Stimulated activated naive CD4-positive, alpha-beta T cell (primary cell): ENCODE data around the gene CDK2.
A peak's percentile ranks its signal among the peaks of the same experiment; 100 is the strongest.
"Not testable (repeated sequence)": the region's sequence is repeated elsewhere in the genome, so short reads cannot be mapped to it uniquely, and the experiment has no call there.

Experiments
- DNase-seq, 6 experiments: peaks; one replicate each; lab custom pipeline; 2025; lab: John Stamatoyannopoulos, UW

The CDK2 gene

DNA sequence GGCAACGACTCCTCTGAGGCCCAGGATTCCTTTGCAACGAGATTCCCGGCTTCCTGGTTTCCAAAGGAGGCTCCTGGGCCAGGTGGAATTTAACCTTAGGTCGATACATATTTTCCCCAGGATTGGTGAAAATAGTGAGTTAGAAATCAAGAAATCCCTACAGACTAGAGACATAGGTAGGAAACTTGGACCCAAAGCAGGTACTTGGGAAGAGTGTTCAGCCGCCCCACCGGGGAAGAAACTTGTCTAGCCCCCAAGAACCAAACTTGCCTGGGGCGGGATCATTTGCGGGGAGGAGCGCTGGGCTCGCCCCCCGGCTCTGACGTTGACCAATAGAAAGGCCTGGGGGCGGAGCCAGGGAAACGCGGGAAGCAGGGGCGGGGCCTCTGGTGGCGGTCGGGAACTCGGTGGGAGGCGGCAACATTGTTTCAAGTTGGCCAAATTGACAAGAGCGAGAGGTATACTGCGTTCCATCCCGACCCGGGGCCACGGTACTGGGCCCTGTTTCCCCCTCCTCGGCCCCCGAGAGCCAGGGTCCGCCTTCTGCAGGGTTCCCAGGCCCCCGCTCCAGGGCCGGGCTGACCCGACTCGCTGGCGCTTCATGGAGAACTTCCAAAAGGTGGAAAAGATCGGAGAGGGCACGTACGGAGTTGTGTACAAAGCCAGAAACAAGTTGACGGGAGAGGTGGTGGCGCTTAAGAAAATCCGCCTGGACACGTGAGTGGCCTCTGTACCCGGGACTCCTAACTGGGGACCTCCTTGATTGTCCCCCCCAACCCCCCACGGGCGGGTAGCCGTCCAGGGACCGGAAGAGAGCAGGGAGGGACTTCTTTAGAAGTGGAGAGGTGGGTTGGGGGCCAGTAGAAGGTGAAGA is at the start of gene CDK2:
Gene CDK2 (plus strand): TSS at position 423 of the 874 bp plus-strand sequence. CDS start 179 bp downstream, at position 602.
- DNase-seq = peak; percentile 69 to 87 (median 78)

DNA sequence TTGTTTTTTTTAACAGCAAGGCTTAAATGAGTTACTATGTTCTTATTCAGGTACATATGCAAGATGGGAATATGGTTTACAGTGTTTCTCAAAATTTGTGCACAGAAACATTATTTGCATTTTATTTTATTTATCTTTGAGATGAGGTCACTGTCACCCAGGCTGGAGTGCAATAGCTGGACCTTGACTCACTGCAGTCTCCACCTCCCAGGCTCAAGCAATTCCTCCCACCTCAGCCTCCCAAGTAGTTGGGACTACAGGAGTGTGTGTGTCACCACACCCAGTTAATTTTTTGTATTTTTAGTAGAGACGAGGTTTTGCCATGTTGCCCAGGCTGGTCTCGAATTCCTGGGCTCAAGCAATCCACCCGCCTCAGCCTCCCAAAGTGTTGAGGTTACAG is 47.6 kb upstream of the CDK2 start:
- DNase-seq = not testable (repeated sequence)

DNA sequence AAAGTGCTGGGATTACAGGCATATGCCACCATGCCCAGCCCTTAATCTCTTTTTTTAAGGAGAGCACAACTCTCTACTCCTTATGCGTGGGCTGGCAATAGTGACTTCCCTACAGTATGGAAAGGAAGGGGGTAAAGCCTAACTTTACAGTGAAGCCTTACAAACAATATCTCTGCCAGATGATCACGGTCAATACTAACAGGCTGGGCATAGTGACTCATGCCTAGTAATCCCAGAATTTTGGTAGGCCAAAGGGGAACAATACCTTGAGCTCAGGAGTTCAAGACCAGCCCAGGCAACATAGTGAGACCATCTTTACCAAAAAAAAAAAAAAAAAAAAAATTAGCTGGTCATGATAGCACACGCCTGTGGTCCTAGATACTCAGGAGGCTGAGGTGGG is 44.5 kb upstream of the CDK2 start:
- DNase-seq = no peak

DNA sequence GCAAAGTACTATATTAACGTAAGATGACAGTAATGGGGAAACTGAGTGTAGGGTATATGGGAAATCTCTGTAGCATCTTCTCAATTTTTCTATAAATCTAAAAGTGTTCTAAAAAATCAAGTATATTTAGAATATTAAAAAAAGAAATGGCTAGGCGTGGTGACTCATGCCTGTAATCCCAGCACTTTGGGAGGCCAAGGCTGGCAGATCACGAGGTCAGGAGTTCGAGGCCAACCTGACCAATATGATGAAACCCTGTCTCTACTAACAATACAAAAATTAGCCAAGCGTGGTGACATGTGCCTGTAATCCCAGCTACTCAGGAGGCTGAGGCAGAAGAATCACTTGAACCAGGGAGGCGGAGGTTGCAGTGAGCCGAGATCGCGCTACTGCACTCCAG is 43.0 kb upstream of the CDK2 start:
- not testable (repeated sequence) for DNase-seq

DNA sequence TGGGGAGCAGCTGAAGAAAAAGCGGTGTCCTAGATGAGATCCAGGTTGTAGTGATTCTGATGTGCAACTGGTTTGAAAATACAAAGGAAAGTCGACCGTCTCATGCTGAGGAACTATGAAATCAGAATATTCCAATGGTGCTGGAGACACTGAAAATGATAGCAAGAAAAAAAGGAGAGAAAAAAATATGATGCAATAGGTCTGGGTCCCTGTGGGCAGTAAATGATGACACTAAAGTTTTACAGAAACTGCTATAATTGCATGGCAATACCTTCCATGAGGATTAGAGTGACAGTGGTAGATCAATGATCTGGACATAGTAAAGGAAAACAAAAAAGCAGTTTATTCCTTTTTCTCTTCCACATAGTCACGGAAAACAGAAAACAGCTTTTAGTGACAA is 41.3 kb upstream of the CDK2 start:
- no peak for DNase-seq

DNA sequence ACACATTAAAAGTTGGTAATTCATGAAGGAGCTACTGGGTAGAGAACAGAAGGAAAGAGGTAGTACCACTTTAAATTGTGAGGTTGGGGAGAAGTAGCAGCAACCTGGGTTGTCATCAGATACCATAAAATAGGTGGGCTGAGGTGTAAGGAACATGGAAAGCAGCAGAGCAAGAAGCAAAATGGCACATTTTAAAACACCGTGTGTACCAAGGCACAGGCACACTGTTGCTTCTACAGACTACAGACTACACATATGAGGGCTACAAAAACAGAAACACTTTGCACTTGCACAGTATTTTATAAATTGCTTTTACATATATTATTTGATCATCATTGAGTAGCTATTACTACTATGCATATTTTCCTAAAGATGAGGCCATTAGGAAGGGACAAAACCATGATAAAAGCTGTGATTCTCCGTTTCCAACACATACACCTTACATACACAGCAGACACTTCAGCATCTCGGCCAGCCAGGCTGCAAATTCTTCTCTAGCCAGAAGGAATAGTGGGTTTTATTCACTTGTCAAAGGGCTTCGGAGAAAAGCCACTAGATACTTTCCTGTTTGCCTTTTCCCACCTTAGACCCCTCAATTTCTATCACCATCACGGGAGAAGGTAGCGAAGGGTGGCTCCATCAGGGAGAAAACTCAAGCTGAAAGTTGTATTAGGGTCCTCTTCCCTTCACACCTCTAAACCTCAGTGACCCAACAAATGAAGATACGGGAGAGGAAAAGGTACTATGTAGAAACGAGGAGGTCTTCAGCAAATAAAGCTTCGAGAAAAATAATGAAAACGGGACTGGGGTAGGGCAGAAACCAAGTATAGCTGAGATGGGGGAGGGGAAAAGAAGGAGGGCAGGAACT is 40.5 kb upstream of the CDK2 start:
- DNase-seq = peak in 1 of 6 experiments; percentile 57

DNA sequence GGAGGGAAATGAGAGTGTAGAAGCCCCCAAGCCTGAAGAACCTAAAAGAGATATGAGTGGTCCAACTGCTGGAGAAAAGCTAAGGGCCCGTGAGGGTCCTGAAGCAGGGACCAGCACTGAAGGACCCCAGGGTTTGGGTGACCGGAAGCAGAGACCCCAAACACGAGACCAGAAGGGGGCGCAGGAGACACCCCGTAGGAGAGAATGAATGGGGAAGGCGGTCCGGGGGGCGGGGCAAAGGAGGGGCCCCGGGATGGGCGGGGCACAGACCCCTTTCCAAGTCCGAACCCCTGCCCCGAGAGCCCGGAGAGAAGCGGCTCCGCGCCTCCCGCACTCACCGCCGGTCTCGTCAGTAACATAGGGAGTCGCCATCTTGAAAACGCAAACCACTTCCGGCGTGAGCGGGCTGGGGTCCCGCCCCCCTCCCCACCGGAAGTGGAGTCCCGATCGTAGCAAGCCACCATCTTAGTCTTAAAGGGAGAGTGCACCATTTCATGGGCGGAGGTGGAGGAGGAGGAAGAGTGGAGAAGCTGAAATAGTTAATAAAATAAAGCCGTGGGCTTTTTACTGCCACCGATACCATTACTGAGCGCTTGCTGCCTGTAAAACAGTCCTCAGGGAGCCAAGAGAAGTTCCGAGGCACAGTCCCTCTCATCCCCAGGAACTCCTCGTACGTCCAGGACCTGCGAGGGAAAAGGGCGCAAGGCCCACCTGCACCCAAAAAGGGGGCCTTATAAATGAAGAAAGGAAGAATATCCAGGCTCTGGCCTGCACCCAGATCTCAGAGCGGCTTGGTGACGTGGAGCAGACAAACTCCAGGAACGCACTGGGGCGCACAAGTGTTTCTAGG is 39.7 kb upstream of the CDK2 start:
- peak; percentile 87 to 93 (median 90) for DNase-seq

DNA sequence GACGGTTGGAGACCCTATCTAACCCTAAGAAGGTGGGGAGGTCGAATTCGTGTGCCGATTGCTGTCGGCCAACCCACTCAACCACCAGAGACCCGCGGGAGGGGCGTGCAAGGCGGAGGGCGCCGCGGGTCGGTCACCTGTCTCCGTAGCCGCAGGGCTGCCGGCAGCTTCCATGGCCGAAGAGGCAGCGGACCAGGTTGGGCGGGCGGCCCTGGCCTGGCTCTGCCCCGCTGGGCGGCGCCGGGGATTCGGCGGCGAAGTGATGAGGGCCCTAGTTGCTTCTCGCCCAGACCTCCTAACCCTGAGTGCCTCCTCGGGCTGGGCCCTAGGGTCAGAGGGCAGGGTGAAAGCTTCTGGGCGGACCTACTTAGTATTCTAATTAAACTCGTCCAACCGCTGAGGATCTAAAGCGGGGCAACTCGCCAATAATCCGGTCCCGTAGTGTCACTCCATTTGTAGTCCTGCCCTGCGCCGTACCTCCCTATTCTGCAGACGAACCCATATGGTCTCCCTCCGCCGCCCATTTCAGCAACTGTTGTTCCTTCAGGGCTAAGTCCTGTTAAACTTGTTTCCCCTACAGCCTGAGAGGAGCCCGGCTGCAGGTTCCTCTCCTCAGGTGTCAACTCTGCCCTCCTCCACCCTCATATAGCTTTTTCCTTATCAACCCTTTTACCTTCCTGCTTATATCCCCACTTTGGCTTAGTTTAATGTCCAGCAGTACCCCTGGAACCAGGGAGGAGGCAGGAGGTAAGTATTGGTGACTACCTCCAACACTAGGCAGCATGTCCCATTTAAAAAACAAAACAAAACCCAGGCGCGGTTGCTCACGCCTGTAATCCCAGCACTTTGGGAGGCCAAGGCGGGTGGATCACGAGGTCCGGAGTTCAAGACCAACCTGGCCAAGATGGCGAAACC is 38.8 kb upstream of the CDK2 start, which contains the start of gene PYM1:
Gene PYM1 (minus strand): TSS at position 307 of the 915 bp plus-strand sequence. CDS start 133 bp downstream, at position 174.
- DNase-seq = peak in 5 of 6 experiments; percentile 10 to 60 (median 41)

DNA sequence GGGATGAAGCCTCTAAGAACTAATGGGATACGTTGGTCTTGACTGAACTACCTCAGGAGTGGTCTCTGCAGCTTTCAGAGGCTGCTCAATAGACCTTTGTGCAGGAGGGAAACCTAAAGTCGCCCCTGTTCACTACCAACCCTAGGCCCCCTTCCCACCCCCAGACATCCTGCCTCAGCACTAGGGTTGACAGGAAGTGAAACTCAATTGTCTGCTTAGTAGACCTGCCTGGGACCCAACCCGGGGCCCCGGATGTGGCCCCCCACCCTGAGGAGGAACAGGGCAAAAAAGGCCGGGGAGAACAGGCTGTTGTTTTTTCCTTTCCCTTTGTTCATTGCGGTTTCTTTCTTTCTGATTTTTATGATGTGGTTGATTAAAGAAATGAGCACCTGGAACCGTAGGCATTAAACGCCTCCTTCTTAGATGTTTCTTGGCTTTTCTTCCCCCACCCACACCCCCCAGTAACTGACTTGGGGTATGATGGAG is 37.3 kb upstream of the CDK2 start:
- peak; percentile 83 to 99 (median 90) for DNase-seq

DNA sequence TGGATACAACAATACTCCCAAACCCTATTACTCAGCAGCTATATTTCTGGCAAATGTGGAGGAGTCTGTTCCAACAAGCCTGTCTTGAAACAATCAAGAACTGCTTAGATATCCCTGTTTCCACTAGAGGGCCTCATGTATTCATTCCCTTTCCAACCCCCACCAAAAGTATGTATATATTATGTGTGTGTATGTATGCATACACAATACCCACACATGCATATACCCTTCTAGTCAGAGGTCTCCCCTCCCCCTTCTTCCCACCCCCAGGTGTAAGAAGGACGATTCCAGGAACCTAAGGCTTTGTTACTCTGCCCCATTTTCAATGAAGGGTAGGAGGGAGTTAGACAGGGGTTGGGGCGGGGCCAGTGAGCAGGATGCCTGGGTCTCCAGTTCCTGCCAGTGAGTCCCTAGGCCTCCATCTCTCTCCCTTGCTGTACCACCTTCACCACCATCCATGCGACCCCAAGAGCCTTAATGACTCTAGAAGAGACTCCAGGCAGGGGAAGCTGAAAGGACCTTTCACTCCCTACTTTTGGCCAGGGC is 35.8 kb upstream of the CDK2 start, which contains the start of gene DGKA:
Gene DGKA (plus strand): TSS at position 392 of the 546 bp plus-strand sequence. CDS start 5,342 bp downstream, outside the sequence.
- DNase-seq = peak; percentile 40 to 82 (median 72)

DNA sequence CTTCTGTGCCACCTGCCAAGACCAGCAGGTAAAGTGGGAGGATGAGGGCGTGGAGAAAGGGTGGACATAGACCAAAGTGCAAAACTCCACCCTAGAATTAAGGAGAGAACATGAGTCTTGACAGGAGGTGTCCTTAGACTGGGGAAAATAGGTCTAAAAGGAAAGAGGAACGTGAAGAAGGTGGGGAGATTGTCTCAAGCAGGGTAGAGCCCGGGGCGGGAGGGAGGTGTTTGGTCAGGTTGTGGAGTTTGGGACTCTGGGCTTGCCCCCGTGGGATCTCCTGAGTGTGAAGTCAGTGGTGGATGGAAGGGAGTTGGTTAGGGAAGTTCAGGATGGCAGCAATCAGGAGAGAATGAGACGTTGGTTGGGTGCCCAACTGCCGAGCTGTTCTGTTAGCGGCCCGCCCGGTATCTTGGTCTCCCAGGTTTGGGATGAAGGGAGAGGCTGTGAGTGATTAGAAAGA is 35.3 kb upstream of the CDK2 start:
- DNase-seq = no peak

DNA sequence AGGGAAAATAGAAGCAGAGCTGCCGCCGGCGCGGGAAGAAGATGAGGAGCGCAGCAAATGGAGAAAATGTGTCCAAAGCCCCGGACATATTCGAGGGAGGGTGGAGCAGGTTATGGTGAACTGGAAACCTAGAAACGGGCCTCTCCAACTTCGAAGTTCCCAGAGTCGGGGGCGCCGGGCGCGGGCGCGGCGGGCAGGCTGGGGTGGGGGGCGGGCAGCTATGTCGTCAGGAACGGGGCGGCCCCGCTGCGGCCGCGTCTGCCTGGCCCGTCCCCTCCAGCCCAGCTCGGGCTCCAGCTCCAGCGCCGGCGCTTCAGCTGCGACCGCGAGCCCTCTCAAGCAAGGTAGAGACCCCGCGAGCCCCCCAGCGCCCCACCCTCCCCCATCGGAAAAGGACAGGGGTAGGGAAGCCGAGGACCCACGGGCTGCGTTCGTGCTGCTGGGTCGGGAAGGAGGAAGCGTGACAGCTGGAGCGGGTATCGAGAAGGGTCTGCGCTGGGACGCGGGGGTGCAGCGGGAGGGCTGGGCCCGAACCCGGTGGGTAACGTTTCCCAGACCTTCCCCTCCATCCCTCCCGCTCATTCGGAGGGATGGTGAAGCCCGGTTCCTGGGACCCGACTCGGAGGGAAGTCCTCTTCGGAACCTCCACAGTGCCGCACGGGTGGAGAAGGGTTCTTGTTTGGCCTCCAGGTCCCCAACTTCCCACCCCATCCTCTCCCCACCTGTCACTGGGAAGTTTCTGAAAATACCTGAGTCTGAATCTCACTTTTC is 34.7 kb upstream of the CDK2 start:
- DNase-seq = peak in 2 of 6 experiments; percentile 20 to 45

DNA sequence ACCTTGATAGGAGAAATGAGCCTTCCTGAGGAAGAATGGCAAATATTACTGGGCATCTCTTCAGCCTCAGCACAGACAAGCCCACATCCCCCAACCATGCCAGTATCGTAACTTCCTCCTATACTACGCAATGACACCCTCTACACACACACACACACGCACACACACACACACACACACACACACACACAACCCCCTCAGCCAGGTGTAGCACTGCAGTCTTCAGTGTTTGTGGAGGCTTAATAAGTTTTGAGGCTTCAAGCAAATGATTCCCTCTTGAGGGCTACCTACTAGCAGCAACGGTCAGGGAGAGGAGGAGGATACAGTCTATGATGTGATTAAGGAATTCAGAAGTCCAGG is 34.1 kb upstream of the CDK2 start:
- DNase-seq = peak in 5 of 6 experiments; percentile 23 to 68 (median 49)

DNA sequence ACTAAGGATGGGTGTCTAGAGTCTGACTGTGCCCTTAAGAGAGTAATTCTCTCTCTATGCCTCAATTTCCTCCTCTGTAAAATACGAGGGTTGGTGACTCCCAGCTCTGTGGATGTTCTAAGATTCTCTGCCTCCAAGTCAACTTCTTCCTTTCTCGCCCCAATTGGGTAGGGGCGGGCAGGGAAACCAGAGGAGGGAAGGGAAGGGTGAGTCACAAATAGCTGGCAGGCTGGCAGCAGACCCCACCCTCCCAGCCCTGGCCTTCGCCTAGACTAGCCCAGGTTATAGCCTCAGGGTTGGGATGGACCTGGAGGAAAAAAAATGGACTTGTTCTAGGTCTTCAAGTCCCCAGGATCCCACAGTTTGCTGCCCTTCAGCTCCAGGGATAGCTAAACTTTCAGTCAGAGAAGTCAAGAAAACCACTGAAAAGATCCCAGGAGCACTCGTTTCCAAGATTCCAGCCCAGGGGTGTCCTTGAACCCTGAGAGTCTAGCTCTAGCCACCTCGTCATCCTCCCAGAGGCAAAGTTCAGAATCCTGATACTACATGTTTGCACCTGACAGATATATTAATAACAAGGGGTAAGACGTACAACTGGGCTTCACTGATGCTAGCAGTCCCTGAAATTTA is 33.3 kb upstream of the CDK2 start:
- no peak for DNase-seq

DNA sequence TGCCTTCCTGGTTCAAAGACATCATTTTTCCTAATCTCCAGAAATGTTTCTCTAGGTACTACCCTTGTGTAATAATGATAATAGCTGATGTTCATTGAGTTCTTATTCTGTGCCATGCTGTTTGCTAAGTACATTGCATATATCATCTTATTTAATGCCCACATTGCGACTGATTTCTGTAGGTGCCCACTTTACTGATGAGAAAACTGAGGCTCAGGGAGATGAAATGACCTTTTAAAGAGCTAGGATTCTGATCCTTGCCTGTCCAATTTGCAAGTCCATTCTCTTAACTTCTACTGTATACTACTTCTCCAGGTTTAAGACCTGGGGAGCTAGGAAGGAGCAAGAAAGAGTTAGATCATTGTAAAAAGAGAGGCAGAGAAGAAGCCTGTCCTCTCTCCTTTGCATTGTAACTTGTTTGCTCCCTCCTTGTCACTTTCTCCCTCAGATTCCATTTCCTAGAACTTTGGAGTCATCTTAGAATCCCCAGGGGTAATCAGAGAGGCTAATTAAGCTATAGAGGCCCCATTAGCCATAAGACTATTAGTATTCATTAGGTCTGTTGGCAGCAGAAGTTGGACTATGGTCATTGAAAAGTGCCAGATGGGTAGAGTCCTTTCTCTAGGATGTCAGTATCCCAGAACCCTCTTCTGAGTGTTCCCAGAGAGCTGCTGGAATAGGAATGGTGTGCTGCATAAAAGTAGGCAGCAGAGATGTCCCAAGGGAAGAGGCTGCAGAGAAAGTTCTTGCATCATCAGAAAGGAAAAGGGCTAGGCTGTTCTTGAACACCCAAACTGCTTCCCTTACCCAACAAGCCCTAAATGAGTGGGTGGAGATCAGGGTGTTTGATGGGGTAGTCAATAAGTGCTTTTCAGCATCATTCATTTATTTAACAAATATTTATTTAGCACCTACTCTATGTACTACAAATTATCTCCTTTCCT is 32.6 kb upstream of the CDK2 start:
- no peak for DNase-seq

DNA sequence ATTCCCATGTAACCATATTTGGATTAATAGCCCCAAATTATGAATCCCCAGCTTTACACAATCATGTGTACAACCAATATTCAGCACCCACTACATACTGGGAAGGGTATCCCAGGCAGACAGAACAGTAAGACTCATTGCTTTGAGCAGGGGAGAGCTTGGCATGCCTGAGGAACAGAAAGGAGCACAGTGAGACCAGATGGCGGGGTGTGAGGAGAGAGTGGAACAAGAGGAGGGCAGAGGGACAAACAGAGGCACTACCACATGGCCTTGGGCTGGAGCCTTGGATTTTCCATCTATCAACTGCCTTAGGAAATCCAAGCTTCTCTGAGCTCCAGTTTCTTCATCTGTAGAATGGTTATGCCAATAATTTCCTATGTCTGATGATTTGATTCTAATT is 31.9 kb upstream of the CDK2 start:
- no peak for DNase-seq

DNA sequence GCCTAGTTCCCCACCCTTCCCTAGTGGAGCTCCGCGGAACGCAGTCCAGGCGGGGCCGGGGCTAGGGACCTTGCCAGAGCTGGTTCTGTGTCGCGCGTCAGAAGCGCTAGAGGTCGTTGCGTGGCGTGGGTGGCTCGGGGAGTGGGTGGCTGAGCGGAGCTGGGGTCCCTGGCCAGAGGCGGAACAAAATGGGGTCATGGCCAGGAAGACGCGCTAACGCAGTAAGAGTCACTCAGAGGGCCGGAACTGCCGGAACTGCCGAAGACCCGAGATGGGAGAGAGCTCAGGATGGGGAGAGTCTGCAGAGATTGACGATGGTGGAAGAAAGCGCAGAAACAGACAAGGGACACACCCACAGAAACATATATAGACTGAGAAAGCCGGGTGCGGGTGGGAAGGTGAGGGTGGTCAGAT is 30.9 kb upstream of the CDK2 start:
- peak in 4 of 6 experiments; percentile 12 to 36 (median 26) for DNase-seq
